GM12865 (cell line): ENCODE results near the gene KLHL40.

ENCODE experiments used
- DNase-seq: peaks from one replicate; pipeline ENCODE4 v3.0.0; 2010; ENCODE audit warnings: low read depth
- H3K4me3 ChIP-seq: 2 replicates; pipeline ENCODE4 v1.5.1; 2011; ENCODE audit warnings: mild to moderate bottlenecking, low read depth, low read length, control low read depth
- TF ChIP-seq, protein P1 (sequence below): IDR thresholded peaks from 2 replicates; pipeline ENCODE4 v1.5.1; 2011; ENCODE audit warnings: low read length, control low read depth, low read depth, inconsistent platforms; ENCODE audit not compliant: insufficient read depth; ENCODE audit errors: missing control alignments

KLHL40 gene

DNA sequence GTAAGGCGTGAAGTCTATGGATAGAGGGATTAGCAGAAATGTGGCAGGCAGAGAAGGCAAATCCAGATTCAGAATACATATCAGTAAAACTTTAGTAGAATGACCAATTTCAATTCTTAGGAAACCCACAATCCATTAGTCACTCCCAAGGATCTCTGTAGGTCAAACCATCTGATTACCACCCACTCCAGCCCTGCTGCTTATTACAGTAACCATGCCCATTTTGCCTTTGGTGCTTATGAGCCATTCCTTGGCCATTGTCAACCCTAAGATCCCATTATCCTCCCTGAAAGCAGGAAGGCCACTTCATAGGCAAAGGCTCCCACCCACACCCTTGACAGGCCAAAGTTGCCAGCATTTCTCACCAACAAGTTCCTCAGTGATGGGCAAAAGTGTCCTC lies 5.1 kb upstream of the KLHL40 start:
- TF ChIP-seq, protein P1, sequence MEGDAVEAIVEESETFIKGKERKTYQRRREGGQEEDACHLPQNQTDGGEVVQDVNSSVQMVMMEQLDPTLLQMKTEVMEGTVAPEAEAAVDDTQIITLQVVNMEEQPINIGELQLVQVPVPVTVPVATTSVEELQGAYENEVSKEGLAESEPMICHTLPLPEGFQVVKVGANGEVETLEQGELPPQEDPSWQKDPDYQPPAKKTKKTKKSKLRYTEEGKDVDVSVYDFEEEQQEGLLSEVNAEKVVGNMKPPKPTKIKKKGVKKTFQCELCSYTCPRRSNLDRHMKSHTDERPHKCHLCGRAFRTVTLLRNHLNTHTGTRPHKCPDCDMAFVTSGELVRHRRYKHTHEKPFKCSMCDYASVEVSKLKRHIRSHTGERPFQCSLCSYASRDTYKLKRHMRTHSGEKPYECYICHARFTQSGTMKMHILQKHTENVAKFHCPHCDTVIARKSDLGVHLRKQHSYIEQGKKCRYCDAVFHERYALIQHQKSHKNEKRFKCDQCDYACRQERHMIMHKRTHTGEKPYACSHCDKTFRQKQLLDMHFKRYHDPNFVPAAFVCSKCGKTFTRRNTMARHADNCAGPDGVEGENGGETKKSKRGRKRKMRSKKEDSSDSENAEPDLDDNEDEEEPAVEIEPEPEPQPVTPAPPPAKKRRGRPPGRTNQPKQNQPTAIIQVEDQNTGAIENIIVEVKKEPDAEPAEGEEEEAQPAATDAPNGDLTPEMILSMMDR: no peak
- DNase-seq: no peak
- H3K4me3 ChIP-seq: no peak overlapping the region

- H3K4me3 ChIP-seq: no peak overlapping the region
- TF ChIP-seq, protein P1: no peak
- DNase-seq: no peak
Observed at GRCh38 chr3:42680806-42681205, 4.5 kb upstream of the KLHL40 start.

- TF ChIP-seq, protein P1: no peak
- DNase-seq: no peak
- H3K4me3 ChIP-seq: no peak overlapping the region
Observed at GRCh38 chr3:42681361-42682038, 3.8 kb upstream of the KLHL40 start.

DNA sequence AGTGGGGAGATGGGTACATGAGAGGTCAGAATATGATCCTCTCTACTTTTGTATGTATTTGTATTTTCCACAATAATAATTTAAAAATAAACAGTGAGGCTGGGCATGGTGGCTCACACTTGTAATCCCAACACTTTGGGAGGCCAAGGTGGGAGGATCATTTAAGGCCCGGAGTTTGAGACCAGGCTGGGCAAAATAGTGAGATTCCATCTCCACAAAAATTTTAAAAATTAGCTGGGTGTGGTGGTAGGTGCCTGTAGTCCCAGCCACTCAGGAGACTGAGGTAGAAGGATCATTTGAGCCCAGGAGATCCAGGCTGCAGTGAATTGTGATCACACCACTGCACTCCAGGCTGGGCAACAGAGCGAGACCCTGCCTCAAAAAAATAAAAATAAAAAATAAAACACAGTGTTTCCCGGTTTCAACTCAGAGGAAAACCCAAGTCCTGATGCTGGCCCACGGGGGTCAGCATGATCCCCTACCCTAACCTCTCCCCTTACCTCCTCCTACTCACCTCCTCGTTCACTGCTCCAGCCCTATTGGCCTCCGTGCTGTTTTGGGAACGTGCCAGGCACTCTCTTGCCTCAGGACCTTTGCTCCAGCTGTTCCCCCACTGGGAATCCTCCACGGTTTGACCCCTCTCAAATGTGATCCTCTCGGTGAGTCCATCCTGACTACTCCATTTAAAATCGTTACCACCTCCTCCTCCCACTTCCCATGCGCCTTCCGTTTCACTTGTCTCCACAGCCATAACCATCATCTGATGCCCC lies 2.9 kb upstream of the KLHL40 start:
- DNase-seq: no peak
- no peak overlapping the region for H3K4me3 ChIP-seq
- TF ChIP-seq, protein P1: no peak

GRCh38 chr3:42683875-42684598 lies 1.3 kb upstream of the KLHL40 start:
- no peak for DNase-seq
- H3K4me3 ChIP-seq: no peak overlapping the region
- TF ChIP-seq, protein P1: no peak

GRCh38 chr3:42684632-42685362 lies 540 bp upstream of the KLHL40 start:
- TF ChIP-seq, protein P1: no peak
- DNase-seq: no peak
- H3K4me3 ChIP-seq: no peak overlapping the region
